Measurements from ENCODE around the gene PKHD1.

The PKHD1 gene

DNA sequence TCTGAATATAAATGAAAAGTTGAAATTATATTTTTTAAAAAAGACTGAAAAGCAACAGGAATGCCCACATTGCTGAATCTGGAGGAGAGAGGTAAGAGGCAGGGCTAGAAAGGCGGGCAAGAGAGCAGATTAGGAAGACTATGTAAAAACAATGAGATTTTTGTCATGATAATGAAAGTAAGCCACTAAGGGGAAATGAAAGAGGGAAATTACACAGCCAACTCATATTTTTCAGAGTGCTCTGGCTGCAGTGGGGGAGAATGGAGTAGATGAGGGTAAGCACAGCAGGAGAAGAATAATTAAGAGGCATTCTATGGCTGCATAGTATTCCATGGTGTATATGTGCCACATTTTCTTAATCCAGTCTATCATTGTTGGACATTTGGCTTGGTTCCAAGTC, 281.9 kb downstream of the PKHD1 start:
- Histone ChIP-seq H3K9me3 (ENCODE audit: control insufficient read depth, insufficient read depth, low read length) (no peaks in the 10 kb centered on the region), H3K9ac (ENCODE audit: low read depth, low read length) (no peak overlapping the region), H3K36me3 (ENCODE audit: control insufficient read depth, insufficient read depth, low read length) (no peaks in the 10 kb centered on the region), H3K27me3 (ENCODE audit: control insufficient read depth, insufficient read depth, low read length) (no peaks in the 10 kb centered on the region), H3K4me1 (ENCODE audit: control insufficient read depth, insufficient read depth, low read length) (no peaks in the 10 kb centered on the region), H3K4me3 (ENCODE audit: low read depth, low read length) (no peak overlapping the region)

DNA sequence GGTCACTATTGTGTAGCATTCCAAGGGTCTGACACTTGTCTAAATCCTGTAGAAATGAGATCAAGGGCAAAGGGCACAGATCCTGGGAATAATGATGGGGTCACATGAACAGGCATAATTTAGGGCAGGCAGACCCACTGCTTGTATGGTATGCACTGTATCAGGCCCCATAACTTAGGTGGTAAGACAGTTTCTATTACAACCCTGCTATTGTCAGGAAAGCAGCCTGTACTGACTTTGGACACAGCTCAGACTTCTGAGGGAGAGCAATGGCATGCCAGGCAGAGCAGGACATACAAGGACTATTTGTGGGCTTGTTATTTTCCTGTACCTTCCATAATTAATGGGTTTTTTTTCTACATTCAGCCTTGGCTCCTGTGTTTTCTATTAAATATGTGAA, 286.8 kb downstream of the PKHD1 start:
- H3K36me3 ChIP-seq (ENCODE audit: control insufficient read depth, insufficient read depth, low read length): no peaks in the 10 kb centered on the region
- no peak overlapping the region for H3K4me3 ChIP-seq (ENCODE audit: low read depth, low read length)
- no peaks in the 10 kb centered on the region for H3K27me3 ChIP-seq (ENCODE audit: control insufficient read depth, insufficient read depth, low read length)
- H3K9ac ChIP-seq (ENCODE audit: low read depth, low read length): no peak overlapping the region
- no peaks in the 10 kb centered on the region for H3K4me1 ChIP-seq (ENCODE audit: control insufficient read depth, insufficient read depth, low read length)
- H3K9me3 ChIP-seq (ENCODE audit: control insufficient read depth, insufficient read depth, low read length): no peaks in the 10 kb centered on the region

DNA sequence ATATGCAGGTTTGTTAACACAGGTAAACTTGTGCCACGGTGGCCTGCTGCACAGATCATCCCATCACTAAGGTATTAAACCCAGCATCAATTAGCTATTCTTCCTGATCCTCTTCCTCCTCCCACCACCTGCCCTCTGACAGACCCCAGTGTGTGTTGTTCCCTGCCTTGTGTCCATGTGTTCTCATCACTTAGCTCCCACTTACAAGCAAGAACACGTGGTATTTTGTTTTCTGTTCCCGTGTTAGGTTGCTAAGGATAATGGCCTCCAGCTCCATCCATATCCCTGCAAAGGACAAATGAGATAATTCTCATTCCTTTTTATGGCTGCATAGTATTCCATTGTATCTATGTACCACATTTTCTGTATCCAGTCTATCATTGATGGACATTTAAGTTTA, 294.0 kb downstream of the PKHD1 start:
- Histone ChIP-seq H3K9me3 (ENCODE audit: control insufficient read depth, insufficient read depth, low read length) (no peaks in the 10 kb centered on the region), H3K4me3 (ENCODE audit: low read depth, low read length) (no peak overlapping the region), H3K9ac (ENCODE audit: low read depth, low read length) (no peak overlapping the region), H3K27me3 (ENCODE audit: control insufficient read depth, insufficient read depth, low read length) (no peaks in the 10 kb centered on the region), H3K4me1 (ENCODE audit: control insufficient read depth, insufficient read depth, low read length) (no peaks in the 10 kb centered on the region), H3K36me3 (ENCODE audit: control insufficient read depth, insufficient read depth, low read length) (no peaks in the 10 kb centered on the region)

DNA sequence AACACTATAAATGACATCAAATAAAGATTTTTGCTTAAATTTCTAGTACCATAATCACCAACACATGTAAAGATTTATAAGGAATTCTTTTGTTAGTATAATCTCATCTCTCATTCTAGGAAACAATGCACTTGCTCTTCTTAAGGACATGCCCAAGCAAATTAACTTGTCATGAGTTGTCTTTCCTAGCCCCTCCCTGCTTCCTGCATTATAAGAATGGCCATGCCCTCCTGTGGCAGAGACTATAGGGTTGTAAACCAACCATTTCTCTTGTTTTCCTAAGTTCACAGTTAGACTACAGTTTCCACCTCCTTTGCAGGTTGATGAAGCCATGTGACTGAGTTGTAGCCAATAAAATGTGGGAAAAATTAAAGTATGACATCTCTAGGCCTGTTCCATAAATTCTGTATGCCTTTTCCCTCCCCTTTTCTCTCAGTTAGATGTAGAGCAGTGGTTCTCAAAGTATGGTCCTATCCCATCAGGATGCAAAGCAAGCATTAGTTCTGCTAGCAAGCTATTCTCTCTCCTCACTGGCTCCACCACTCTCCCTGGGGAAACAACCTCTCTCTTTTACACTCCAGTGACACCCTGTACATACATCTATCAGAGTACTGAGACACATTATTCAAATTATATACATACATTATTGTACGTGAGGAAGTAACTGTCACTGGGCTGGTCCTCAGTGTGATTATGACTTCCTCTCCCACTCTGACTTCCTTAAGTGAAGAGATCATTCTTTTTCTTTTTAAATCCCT, 295.0 kb downstream of the PKHD1 start:
- no peaks in the 10 kb centered on the region for H3K27me3 ChIP-seq (ENCODE audit: control insufficient read depth, insufficient read depth, low read length)
- H3K9ac ChIP-seq (ENCODE audit: low read depth, low read length): no peak overlapping the region

DNA sequence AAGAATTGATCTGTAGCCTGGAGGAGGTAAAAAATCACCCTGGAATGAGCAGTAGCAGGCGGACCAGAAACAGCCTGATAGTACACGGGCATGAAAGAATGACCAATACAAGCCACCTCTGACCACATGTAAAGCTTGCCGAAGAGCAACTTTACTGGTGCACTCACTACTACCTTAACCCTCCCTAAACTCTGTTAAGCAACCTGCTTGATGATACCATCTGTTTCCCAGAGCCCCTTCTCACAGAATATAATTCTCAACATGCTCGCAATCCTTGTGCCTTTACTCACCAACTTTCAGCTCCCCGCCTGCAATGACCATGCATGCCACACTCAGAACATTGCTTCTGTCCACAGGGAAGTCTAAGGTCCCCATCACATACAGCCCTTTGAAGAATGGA, 296.5 kb downstream of the PKHD1 start:
- Histone ChIP-seq H3K9me3 (ENCODE audit: control insufficient read depth, insufficient read depth, low read length) (no peaks in the 10 kb centered on the region), H3K4me3 (ENCODE audit: low read depth, low read length) (no peak overlapping the region), H3K9ac (ENCODE audit: low read depth, low read length) (no peak overlapping the region), H3K4me1 (ENCODE audit: control insufficient read depth, insufficient read depth, low read length) (no peaks in the 10 kb centered on the region), H3K27me3 (ENCODE audit: control insufficient read depth, insufficient read depth, low read length) (no peaks in the 10 kb centered on the region), H3K36me3 (ENCODE audit: control insufficient read depth, insufficient read depth, low read length) (no peaks in the 10 kb centered on the region)

More for the DNA sequence above, 295.0 kb downstream of the PKHD1 start:
- H3K4me3 ChIP-seq (ENCODE audit: low read depth, low read length): no peak overlapping the region
- no peaks in the 10 kb centered on the region for H3K36me3 ChIP-seq (ENCODE audit: control insufficient read depth, insufficient read depth, low read length)
- H3K4me1 ChIP-seq (ENCODE audit: control insufficient read depth, insufficient read depth, low read length): no peaks in the 10 kb centered on the region
- no peaks in the 10 kb centered on the region for H3K9me3 ChIP-seq (ENCODE audit: control insufficient read depth, insufficient read depth, low read length)

DNA sequence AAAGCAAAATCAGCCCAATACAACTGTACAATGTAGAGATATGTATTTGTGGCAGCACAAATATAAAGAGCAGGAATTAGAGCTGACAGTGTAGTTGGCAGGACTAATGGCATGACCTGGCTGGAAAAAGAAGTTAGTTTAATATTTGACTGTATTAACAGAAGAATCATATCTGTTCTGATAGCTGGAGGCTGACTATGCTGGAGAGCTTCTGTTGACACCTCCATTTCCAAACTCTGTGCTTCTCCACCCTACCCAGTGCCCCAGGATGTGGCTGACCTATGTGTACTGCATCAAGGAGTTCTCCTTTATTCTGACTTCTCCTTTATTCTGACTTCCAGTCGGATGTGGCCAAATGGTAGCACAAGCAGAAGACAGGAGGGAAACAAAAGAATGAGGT, 299.3 kb downstream of the PKHD1 start:
- Histone ChIP-seq H3K4me3 (ENCODE audit: low read depth, low read length) (no peak overlapping the region), H3K27me3 (ENCODE audit: control insufficient read depth, insufficient read depth, low read length) (no peaks in the 10 kb centered on the region), H3K9ac (ENCODE audit: low read depth, low read length) (no peak overlapping the region), H3K9me3 (ENCODE audit: control insufficient read depth, insufficient read depth, low read length) (no peaks in the 10 kb centered on the region), H3K36me3 (ENCODE audit: control insufficient read depth, insufficient read depth, low read length) (no peaks in the 10 kb centered on the region), H3K4me1 (ENCODE audit: control insufficient read depth, insufficient read depth, low read length) (no peaks in the 10 kb centered on the region)

DNA sequence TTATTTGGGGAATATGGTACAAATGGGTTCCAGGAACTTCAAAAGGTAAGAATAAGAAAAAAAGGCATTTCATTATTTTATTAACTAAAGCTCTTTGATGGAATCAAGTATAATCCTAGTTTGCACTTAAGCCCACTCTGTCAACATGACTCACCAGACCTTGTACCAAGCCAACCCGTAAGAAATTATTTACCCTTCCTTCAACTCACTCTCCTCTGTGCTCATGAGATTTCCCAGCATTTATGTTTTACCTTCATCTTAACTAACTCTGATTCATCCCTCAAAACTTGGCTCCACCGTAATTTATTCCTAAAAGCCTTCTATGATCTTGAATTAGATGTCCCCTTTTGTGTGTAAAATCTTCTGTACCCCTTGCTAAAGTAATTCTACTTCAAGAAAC, 308.7 kb downstream of the PKHD1 start:
- Histone ChIP-seq H3K27me3 (ENCODE audit: control insufficient read depth, insufficient read depth, low read length) (no peaks in the 10 kb centered on the region), H3K9ac (ENCODE audit: low read depth, low read length) (no peak overlapping the region)

DNA sequence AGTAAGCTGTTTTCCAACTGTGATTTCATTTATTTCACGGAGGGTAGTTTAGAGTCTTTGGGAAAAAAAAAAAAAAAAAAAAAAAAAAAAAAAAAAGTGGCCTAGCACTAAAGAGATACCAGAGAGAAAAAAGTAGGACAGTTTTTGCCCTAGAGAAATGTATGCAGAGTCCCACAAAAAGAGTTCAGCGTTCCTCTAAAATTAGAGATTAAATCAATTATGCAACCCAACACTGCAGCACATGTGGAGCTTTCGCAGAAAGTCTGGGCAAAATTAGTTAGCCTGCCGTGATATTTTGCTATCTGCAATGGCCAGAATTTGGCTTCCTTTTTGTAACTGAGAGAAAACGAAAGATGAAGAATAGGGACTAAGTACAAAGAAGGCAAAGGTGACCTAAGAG, 309.8 kb downstream of the PKHD1 start:
- Histone ChIP-seq H3K27me3 (ENCODE audit: control insufficient read depth, insufficient read depth, low read length) (no peaks in the 10 kb centered on the region), H3K9ac (ENCODE audit: low read depth, low read length) (no peak overlapping the region), H3K36me3 (ENCODE audit: control insufficient read depth, insufficient read depth, low read length) (no peaks in the 10 kb centered on the region), H3K9me3 (ENCODE audit: control insufficient read depth, insufficient read depth, low read length) (no peaks in the 10 kb centered on the region), H3K4me1 (ENCODE audit: control insufficient read depth, insufficient read depth, low read length) (no peaks in the 10 kb centered on the region), H3K4me3 (ENCODE audit: low read depth, low read length) (no peak overlapping the region)

More for the DNA sequence above, 308.7 kb downstream of the PKHD1 start:
- Histone ChIP-seq H3K4me1 (ENCODE audit: control insufficient read depth, insufficient read depth, low read length) (no peaks in the 10 kb centered on the region), H3K4me3 (ENCODE audit: low read depth, low read length) (no peak overlapping the region), H3K36me3 (ENCODE audit: control insufficient read depth, insufficient read depth, low read length) (no peaks in the 10 kb centered on the region), H3K9me3 (ENCODE audit: control insufficient read depth, insufficient read depth, low read length) (no peaks in the 10 kb centered on the region)

DNA sequence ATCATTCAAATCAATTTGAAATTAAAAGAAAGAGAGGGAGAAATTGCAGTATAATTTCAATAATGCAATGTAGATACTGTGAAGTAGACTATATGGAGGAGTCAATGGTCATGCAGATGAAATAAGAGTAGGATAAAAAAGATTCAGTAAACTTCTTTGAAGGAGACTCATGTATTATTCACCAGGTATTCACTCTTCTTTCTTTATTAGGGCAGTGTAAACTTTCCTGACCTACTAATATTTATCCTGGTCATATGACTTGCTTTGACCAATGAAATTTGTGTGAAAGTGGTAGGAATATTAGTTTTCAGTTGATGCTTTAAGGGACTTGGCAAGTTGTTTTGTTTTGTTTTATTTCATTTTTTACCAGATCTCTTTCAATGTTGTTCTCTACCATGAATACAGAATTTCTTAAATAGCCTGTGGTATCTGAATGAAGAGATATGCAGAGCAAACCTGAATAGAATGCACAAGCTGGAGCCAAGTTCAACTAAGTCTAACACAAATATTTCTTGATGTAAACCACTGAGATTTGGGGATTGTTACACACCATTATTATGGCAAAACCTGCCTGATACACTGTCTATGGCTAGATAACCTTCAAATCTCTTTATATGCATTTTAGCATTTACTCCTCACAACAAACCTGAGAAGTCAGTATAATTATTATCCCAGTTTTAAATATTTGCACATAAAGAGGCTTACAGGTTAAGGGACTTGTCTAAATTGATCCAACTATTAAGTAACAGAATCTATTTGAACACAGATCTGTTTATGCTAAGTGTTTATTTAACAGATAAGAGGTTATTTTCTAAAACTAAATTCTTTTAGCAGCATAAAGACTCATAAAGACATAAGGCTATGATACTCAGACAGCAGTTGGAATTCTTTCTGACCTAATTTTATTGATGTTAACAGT, 311.2 kb downstream of the PKHD1 start:
- H3K4me3 ChIP-seq (ENCODE audit: low read depth, low read length): no peak overlapping the region
- no peaks in the 10 kb centered on the region for H3K9me3 ChIP-seq (ENCODE audit: control insufficient read depth, insufficient read depth, low read length)
- no peaks in the 10 kb centered on the region for H3K4me1 ChIP-seq (ENCODE audit: control insufficient read depth, insufficient read depth, low read length)
- no peaks in the 10 kb centered on the region for H3K27me3 ChIP-seq (ENCODE audit: control insufficient read depth, insufficient read depth, low read length)
- no peaks in the 10 kb centered on the region for H3K36me3 ChIP-seq (ENCODE audit: control insufficient read depth, insufficient read depth, low read length)
- H3K9ac ChIP-seq (ENCODE audit: low read depth, low read length): no peak overlapping the region

DNA sequence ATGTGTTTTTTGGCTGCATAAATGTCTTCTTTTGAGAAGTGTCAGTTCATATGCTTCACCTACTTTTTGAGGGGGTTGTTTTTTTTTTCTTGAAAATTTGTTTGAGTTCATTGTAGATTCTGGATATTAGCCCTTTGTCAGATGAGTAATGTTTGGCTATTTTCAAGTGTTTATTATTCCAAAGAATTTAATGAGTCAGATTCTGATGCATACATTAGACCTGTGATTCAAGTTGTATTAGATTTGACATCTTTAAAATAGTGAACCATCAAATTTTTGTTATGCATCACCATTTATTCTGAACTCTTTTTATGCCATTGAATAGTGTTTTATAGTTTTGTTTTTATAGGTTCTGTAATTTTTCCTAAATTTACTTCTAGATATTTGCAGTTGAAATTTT, 319.3 kb downstream of the PKHD1 start:
- Histone ChIP-seq H3K27me3 (ENCODE audit: control insufficient read depth, insufficient read depth, low read length) (no peaks in the 10 kb centered on the region), H3K9ac (ENCODE audit: low read depth, low read length) (no peak overlapping the region), H3K4me3 (ENCODE audit: low read depth, low read length) (no peak overlapping the region), H3K4me1 (ENCODE audit: control insufficient read depth, insufficient read depth, low read length) (no peaks in the 10 kb centered on the region), H3K9me3 (ENCODE audit: control insufficient read depth, insufficient read depth, low read length) (no peaks in the 10 kb centered on the region), H3K36me3 (ENCODE audit: control insufficient read depth, insufficient read depth, low read length) (no peaks in the 10 kb centered on the region)

DNA sequence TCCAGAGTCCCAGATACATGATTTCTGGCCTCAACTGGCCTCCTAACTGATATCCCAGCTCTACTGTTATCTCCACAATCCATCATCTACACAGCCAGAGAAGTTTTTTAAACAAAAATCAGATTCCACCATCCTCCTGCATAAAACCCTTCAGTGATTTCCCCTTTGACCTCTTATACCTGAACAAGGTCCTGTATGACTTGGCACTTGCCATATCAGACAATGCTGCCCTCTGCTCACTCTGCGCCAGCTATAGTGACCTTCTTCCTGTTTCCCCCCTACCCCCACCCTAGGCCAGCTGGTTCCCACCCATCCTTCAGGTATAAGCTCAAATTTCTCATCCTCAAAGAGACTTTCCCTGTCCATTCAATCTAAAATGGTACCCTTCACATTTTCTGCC, 322.2 kb downstream of the PKHD1 start:
- Histone ChIP-seq H3K4me3 (ENCODE audit: low read depth, low read length) (no peak overlapping the region), H3K4me1 (ENCODE audit: control insufficient read depth, insufficient read depth, low read length) (no peaks in the 10 kb centered on the region), H3K27me3 (ENCODE audit: control insufficient read depth, insufficient read depth, low read length) (no peaks in the 10 kb centered on the region), H3K9ac (ENCODE audit: low read depth, low read length) (no peak overlapping the region), H3K36me3 (ENCODE audit: control insufficient read depth, insufficient read depth, low read length) (no peaks in the 10 kb centered on the region), H3K9me3 (ENCODE audit: control insufficient read depth, insufficient read depth, low read length) (no peaks in the 10 kb centered on the region)

DNA sequence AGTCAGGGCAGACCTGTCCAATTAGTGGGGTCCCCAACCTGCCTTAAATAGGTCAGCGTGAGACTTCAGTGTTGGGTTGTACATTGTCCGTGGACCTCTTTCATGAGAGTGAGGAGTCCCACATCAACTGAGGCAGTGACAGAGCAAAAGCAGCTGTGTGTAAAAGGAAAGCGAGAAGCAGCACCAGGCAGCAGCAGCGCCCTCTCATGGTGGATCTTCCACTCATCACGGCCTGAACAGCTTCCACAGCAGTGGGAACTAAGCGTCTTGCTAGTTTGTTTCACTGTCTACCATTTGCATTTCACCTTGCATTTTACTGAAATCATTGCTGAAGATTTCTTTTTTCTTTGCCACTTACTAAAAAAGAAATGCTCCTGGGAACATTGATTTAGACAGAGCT, 333.8 kb downstream of the PKHD1 start:
- Histone ChIP-seq H3K4me1 (ENCODE audit: control insufficient read depth, insufficient read depth, low read length) (no peaks in the 10 kb centered on the region), H3K27me3 (ENCODE audit: control insufficient read depth, insufficient read depth, low read length) (no peaks in the 10 kb centered on the region), H3K4me3 (ENCODE audit: low read depth, low read length) (no peak overlapping the region), H3K9me3 (ENCODE audit: control insufficient read depth, insufficient read depth, low read length) (no peaks in the 10 kb centered on the region), H3K9ac (ENCODE audit: low read depth, low read length) (no peak overlapping the region), H3K36me3 (ENCODE audit: control insufficient read depth, insufficient read depth, low read length) (no peaks in the 10 kb centered on the region)

All from iPS-15b (cell line).